OCI-LY1 (cell line): ENCODE data around the gene MAP4.

Experiments
- H2AFZ ChIP-seq: fragments of 200-600 bp; sonication (generic), shearing (Covaris generic); 2 replicates; pipeline ENCODE4 v1.6.0; 2014; ENCODE audit warnings: antibody characterized with exemption, mild to moderate bottlenecking, low read length
- H3F3A ChIP-seq: fragments of 200-600 bp; sonication (generic), shearing (Covaris generic); 2 replicates; pipeline ENCODE4 v1.6.0; 2014; ENCODE audit warnings: mild to moderate bottlenecking, antibody characterized with exemption, low read length, moderate library complexity; ENCODE audit not compliant: insufficient read depth
- H3K27ac ChIP-seq: fragments of 200-600 bp; sonication (generic); 2 replicates; pipeline ENCODE4 v1.5.1; 2014; ENCODE audit warnings: low read length, mixed run types, mild to moderate bottlenecking, low read depth; ENCODE audit not compliant: poor library complexity, severe bottlenecking
- H3K27me3 ChIP-seq: fragments of 200-600 bp; sonication (generic); 2 replicates; pipeline ENCODE4 v1.6.0; 2014; ENCODE audit warnings: antibody characterized with exemption, mild to moderate bottlenecking, low read length, moderate library complexity; ENCODE audit not compliant: insufficient read depth
- H3K36me3 ChIP-seq: fragments of 200-600 bp; sonication (generic); 2 replicates; pipeline ENCODE4 v1.6.1; 2014; ENCODE audit warnings: mild to moderate bottlenecking, antibody characterized with exemption, low read length, moderate library complexity, mixed read lengths; ENCODE audit not compliant: insufficient read depth
- H3K4me1 ChIP-seq: fragments of 200-600 bp; sonication (generic); 2 replicates; pipeline ENCODE4 v1.5.1; 2014; ENCODE audit warnings: mild to moderate bottlenecking, low read length, moderate library complexity; ENCODE audit not compliant: insufficient read depth, severe bottlenecking
- H3K4me2 ChIP-seq: fragments of 200-600 bp; sonication (generic), shearing (Covaris generic); 2 replicates; pipeline ENCODE4 v1.6.1; 2014; ENCODE audit warnings: low read length
- H3K4me3 ChIP-seq: fragments of 200-600 bp; sonication (generic); 2 replicates; pipeline ENCODE4 v1.5.1; 2014; ENCODE audit warnings: low read length, low read depth, mild to moderate bottlenecking, mixed read lengths; ENCODE audit not compliant: poor library complexity, severe bottlenecking
- H3K79me2 ChIP-seq: fragments of 200-600 bp; shearing (Covaris generic); 2 replicates; pipeline ENCODE4 v1.6.1; 2016; ENCODE audit warnings: mixed run types, low read length, mixed read lengths; ENCODE audit not compliant: insufficient read depth
- H3K9ac ChIP-seq: fragments of 200-600 bp; sonication (generic), shearing (Covaris generic); 2 replicates; pipeline ENCODE4 v1.6.1; 2014; ENCODE audit warnings: mild to moderate bottlenecking, low read length, mixed read lengths
- H3K9me2 ChIP-seq: fragments of 200-600 bp; sonication (generic), shearing (Covaris generic); 2 replicates; pipeline ENCODE4 v1.6.1; 2014; ENCODE audit warnings: low read depth, mild to moderate bottlenecking, low read length, mixed read lengths
- H3K9me3 ChIP-seq: fragments of 200-600 bp; shearing (Covaris generic); 2 replicates; pipeline ENCODE4 v1.6.1; 2014; ENCODE audit warnings: low read length, mixed read lengths
- H4K20me1 ChIP-seq: fragments of 200-600 bp; sonication (generic), shearing (Covaris generic); 2 replicates; pipeline ENCODE4 v1.6.0; 2016; ENCODE audit warnings: mild to moderate bottlenecking, low read length; ENCODE audit not compliant: insufficient read depth
- CTCF ChIP-seq: fragments of 200-600 bp; sonication (generic), shearing (Covaris generic); IDR thresholded peaks from 2 replicates; pipeline ENCODE4 v1.5.1; 2017; ENCODE audit warnings: mild to moderate bottlenecking, antibody characterized with exemption, low read length, moderate library complexity, mixed read lengths
- EZH2 ChIP-seq: fragments of 200-600 bp; sonication (generic), shearing (Covaris generic); IDR thresholded peaks from 2 replicates; pipeline ENCODE4 v1.8.0; 2017; ENCODE audit warnings: borderline replicate concordance, mixed run types, mild to moderate bottlenecking, antibody characterized with exemption, low read length, moderate library complexity, mixed read lengths

Gene MAP4

GRCh38 chr3:47804577-47804976 is 211.6 kb downstream of the MAP4 start:
- H3F3A ChIP-seq: no peaks in the 10 kb centered on the region

GRCh38 chr3:47803480-47804025 is 212.7 kb downstream of the MAP4 start:
- no peaks in the 10 kb centered on the region for H4K20me1 ChIP-seq
- no peaks in the 10 kb centered on the region for H3K27me3 ChIP-seq
- H3K4me2 ChIP-seq: peak overlapping the region; percentile 74
- H3K4me3 ChIP-seq: peak overlapping the region; percentile 82
- no peaks in the 10 kb centered on the region for H3F3A ChIP-seq
- H3K79me2 ChIP-seq: no peaks in the 10 kb centered on the region; the same call in 1 of the 2 replicates
- peak overlapping the region; percentile 85 for H3K9ac ChIP-seq
- no peak overlapping the region for H3K27ac ChIP-seq
- no peak for TF ChIP-seq EZH2
- TF ChIP-seq CTCF: no peak
- H3K4me1 ChIP-seq: peaks cover 26% of the 10 kb centered on the region
- no peak overlapping the region for H2AFZ ChIP-seq
- H3K9me3 ChIP-seq: no peaks in the 10 kb centered on the region
- H3K9me2 ChIP-seq: no peaks in the 10 kb centered on the region
- H3K36me3 ChIP-seq: peaks cover 6% of the 10 kb centered on the region; the same call in 1 of the 2 replicates

More at GRCh38 chr3:47804577-47804976, 211.6 kb downstream of the MAP4 start:
- TF ChIP-seq EZH2: no peak
- TF ChIP-seq CTCF: no peak
- Histone ChIP-seq H3K9ac (peak overlapping the region; percentile 27; the same call in 1 of the 2 replicates), H3K27me3 (no peaks in the 10 kb centered on the region), H3K79me2 (no peaks in the 10 kb centered on the region; the same call in 1 of the 2 replicates), H3K4me1 (peaks cover 26% of the 10 kb centered on the region), H3K4me3 (peak overlapping the region; percentile 82), H3K4me2 (peak overlapping the region; percentile 74; the same call in 1 of the 2 replicates), H3K9me2 (no peaks in the 10 kb centered on the region), H3K36me3 (peaks cover 9% of the 10 kb centered on the region; the same call in 1 of the 2 replicates), H2AFZ (no peak overlapping the region), H3K9me3 (no peaks in the 10 kb centered on the region), H3K27ac (no peak overlapping the region), H4K20me1 (no peaks in the 10 kb centered on the region)

- H3K27ac ChIP-seq: peak within 1 kb of the TSS; percentile 21
- no peaks in the 10 kb centered on the region; the same call in 1 of the 2 replicates for H3K79me2 ChIP-seq
- peaks cover 26% of the 10 kb centered on the region for H3K4me1 ChIP-seq
- H3K9me3 ChIP-seq: no peaks in the 10 kb centered on the region
- H4K20me1 ChIP-seq: no peaks in the 10 kb centered on the region
- H3K4me2 ChIP-seq: peak within 1 kb of the TSS; percentile 74
- no peaks in the 10 kb centered on the region for H3K9me2 ChIP-seq
- TF ChIP-seq CTCF: no peak
- no peak for TF ChIP-seq EZH2
- H3K36me3 ChIP-seq: peaks cover 6% of the 10 kb centered on the region; the same call in 1 of the 2 replicates
- H3K27me3 ChIP-seq: no peaks in the 10 kb centered on the region
- peak within 1 kb of the TSS; percentile 82 for H3K4me3 ChIP-seq
- 0 out of 2 replicates have a peak within 1 kb of the TSS, but pooled peaks have one; percentile 23 for H2AFZ ChIP-seq
- no peaks in the 10 kb centered on the region for H3F3A ChIP-seq
- peak within 1 kb of the TSS; percentile 85 for H3K9ac ChIP-seq
These were observed 213.3 kb downstream of the MAP4 start, which contains the start of gene DHX30 for GRCh38 chr3:47802734-47803479. TSS of gene DHX30 (plus strand) at chr3:47803138. CDS start at chr3:47810684, 7,546 bp downstream.
